ENCODE results near the gene SPSB3. TPM values are rescaled to one million over a fixed set of nuclear protein-coding genes. Genes with fewer than 3 reads are reported as not detected.

Gene SPSB3
- total RNA-seq, 1 donor from 2014 or later = 159 TPM

DNA sequence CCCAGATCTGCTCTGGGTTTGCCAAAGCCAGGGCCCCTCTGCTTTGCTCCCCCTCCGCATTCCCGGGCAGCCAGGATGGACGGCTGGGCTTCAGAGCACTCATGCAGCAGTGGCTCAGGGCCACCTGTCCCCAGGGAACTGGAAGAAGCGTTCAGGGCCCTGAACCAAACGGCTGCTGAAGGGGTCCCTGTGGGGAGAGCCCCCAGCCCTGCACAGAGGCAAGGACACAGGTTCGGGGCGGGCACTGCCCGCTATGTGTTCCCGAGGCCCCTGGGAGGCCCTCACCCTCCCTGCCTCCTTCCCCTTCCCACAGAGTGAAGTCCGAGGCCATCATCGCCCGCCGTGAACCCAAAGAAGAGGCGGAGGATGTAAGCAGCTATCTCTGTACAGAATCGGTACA lies 21.5 kb downstream of the SPSB3 start:
- Histone ChIP-seq H3K27me3 (no peaks in the 10 kb centered on the region), H3K4me3 (no peak overlapping the region), H3K36me3 (peaks cover 63 to 84% of the 10 kb centered on the region in 2 donors), H3K27ac (no peak overlapping the region), H3K9me3 (no peaks in the 10 kb centered on the region), H3K4me1 (no peaks in the 10 kb centered on the region)
- TF ChIP-seq CTCF (IDR thresholded peaks at IDR 0.05) = no peak
- DNase-seq (ENCODE audit: low spot score in 2 of 2) = no peak
- intact Hi-C loops (cut with DNase I) = no loop called here

DNA sequence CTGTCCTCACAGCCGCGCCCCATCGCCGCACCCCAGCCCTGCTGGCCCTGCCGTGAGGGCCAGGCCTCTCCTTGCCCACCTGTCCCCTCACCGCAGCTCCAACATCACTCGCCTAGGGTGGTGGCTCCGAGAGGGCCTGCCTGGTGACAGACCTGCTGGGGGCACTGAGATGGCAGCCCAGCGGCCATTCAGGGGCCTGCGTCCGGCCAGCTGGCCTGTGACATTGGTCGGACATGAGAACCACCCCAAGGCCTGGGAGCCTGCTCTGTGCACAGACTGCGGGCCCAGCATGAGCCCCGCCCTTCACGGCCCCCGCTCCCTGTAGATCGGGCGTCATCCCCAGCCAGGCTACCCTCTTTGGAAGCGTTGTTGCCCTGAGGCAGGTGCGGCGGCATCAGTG lies 22.9 kb downstream of the SPSB3 start:
- intact Hi-C loops (cut with DNase I) = no loop called here
- no peaks in the 10 kb centered on the region for H3K4me1 ChIP-seq
- H3K27me3 ChIP-seq = no peaks in the 10 kb centered on the region
- H3K27ac ChIP-seq = no peak overlapping the region
- no peak for TF ChIP-seq CTCF (IDR thresholded peaks at IDR 0.05)
- no peaks in the 10 kb centered on the region for H3K9me3 ChIP-seq
- DNase-seq (ENCODE audit: low spot score in 2 of 2) = no peak
- H3K36me3 ChIP-seq = peaks cover 55 to 78% of the 10 kb centered on the region in 2 donors
- H3K4me3 ChIP-seq = no peak overlapping the region

- Histone ChIP-seq H3K9me3 (no peaks in the 10 kb centered on the region), H3K27ac (no peak overlapping the region), H3K27me3 (no peaks in the 10 kb centered on the region), H3K4me1 (no peaks in the 10 kb centered on the region), H3K36me3 (peaks cover 53 to 77% of the 10 kb centered on the region in 2 donors), H3K4me3 (no peak overlapping the region)
- no peak for TF ChIP-seq CTCF (IDR thresholded peaks at IDR 0.05)
- intact Hi-C loops (cut with DNase I) = no loop called here
- DNase-seq (ENCODE audit: low spot score in 2 of 2) = no peak
Measured at GRCh38 chr16:1758923-1759322, 23.4 kb downstream of the SPSB3 start.

GRCh38 chr16:1757714-1758461 lies 24.5 kb downstream of the SPSB3 start:
- intact Hi-C loops (cut with DNase I) = no loop called here

DNA sequence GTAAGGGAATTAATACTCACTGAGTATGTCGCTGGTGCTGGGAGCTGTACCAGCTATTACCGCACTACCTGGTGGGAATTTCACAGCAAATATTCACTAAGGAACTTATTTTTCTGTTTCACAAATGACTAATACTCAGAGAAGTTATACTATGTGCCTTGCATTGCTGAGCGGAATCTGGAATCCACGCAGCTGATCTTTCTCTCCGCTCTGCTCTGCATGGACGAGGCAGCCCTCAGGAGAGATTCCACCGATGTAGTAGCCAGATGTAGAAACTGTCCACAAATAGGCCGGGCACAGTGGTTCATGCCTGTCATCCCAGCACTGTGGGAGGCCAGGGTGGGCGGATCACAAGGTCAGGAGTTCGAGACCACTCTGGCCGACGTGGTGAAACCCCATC lies 28.2 kb downstream of the SPSB3 start:
- Histone ChIP-seq H3K4me1 (no peaks in the 10 kb centered on the region), H3K27ac (no peak overlapping the region), H3K27me3 (no peaks in the 10 kb centered on the region), H3K36me3 (peaks cover 41 to 73% of the 10 kb centered on the region in 2 donors), H3K9me3 (no peaks in the 10 kb centered on the region), H3K4me3 (no peak overlapping the region)
- DNase-seq (ENCODE audit: low spot score in 2 of 2) = no peak
- intact Hi-C loops (cut with DNase I) = no loop called here
- TF ChIP-seq CTCF (IDR thresholded peaks at IDR 0.05) = no peak

More at GRCh38 chr16:1757714-1758461, 24.5 kb downstream of the SPSB3 start:
- no peaks in the 10 kb centered on the region for H3K9me3 ChIP-seq
- no peak for DNase-seq (ENCODE audit: low spot score in 2 of 2)
- H3K36me3 ChIP-seq = peaks cover 47 to 72% of the 10 kb centered on the region in 2 donors
- H3K4me1 ChIP-seq = no peaks in the 10 kb centered on the region
- no peaks in the 10 kb centered on the region for H3K27me3 ChIP-seq
- no peak overlapping the region for H3K27ac ChIP-seq
- no peak for TF ChIP-seq CTCF (IDR thresholded peaks at IDR 0.05)
- no peak overlapping the region for H3K4me3 ChIP-seq
